ENCODE results near the gene VPREB3. TPM values are rescaled to one million over a fixed set of nuclear protein-coding genes. Genes with fewer than 3 reads are reported as not detected.
A peak's percentile ranks its signal among the peaks of the same experiment; 100 is the strongest.

The VPREB3 gene
- total and polyA plus RNA-seq, 2 of the 8 experiments (the other 6 are each of a cell fraction or from before 2014, with no cell fraction given), result 0.52 to 4.6 TPM

- no peak for TF ChIP-seq ATF3 (IDR thresholded peaks at IDR 0.05; ENCODE audit: insufficient read depth, low read depth, low read length)
- no peak for TF ChIP-seq CHD1 (IDR thresholded peaks at IDR 0.05; ENCODE audit: low read depth, low read length)
- no peak for TF ChIP-seq NRF1 (IDR thresholded peaks at IDR 0.05; ENCODE audit: low read depth, low read length)
- TF ChIP-seq SP1 (IDR thresholded peaks at IDR 0.05; ENCODE audit: low read depth, low read length), result no peak
- TF ChIP-seq CBX5 (IDR thresholded peaks at IDR 0.05; ENCODE audit: low read depth, low read length), result no peak
- TF ChIP-seq CEBPB (IDR thresholded peaks at IDR 0.05; ENCODE audit: low read depth, low read length), result no peak
- no peak for TF ChIP-seq NANOG (IDR thresholded peaks at IDR 0.05; ENCODE audit: insufficient read depth, low read depth, low read length, poor library complexity, severe bottlenecking)
- no peak for TF ChIP-seq SP4 (IDR thresholded peaks at IDR 0.05; ENCODE audit: low read length)
- TF ChIP-seq TAF7 (optimal IDR thresholded peaks at IDR 0.05; ENCODE audit: borderline replicate concordance, low read depth, low read length), result no peak
- peak; percentile 92 for TF ChIP-seq KDM4A (IDR thresholded peaks at IDR 0.05; ENCODE audit: low read depth, low read length, severe bottlenecking)
- peak; percentile 75 for TF ChIP-seq TAF1 (IDR thresholded peaks at IDR 0.05; ENCODE audit: low read depth, low read length)
- TF ChIP-seq SIRT6 (IDR thresholded peaks at IDR 0.05; ENCODE audit: low read length), result no peak
- TF ChIP-seq SAP30 (IDR thresholded peaks at IDR 0.05; ENCODE audit: insufficient read depth, insufficient replicate concordance, low read length), result no peak
- TF ChIP-seq GTF2F1 (IDR thresholded peaks at IDR 0.05; ENCODE audit: borderline replicate concordance, low read depth, low read length), result no peak
- TF ChIP-seq TEAD4 (IDR thresholded peaks at IDR 0.05; ENCODE audit: low read depth, low read length), result no peak
- no peak; the same call in none of the 2 replicates for TF ChIP-seq PHF8 (conservative IDR thresholded peaks at IDR 0.05; ENCODE audit: low read depth, low read length)
- TF ChIP-seq CTBP2 (IDR thresholded peaks at IDR 0.05; ENCODE audit: borderline replicate concordance, insufficient read depth, insufficient read length, low read length), result no peak
- 0 out of 2 replicates have a peak, but pooled peaks have one; percentile 12 for TF ChIP-seq YY1 (IDR thresholded peaks at IDR 0.05; ENCODE audit: low read depth, low read length)
- TF ChIP-seq EP300 (IDR thresholded peaks at IDR 0.05; ENCODE audit: borderline replicate concordance in 1 of 2, low read depth in 2 of 2, low read length in 2 of 2), result peak in 1 of 2 experiments; percentile 55; a peak in 1 of 3 replicates
- TF ChIP-seq SIX5 (IDR thresholded peaks at IDR 0.05; ENCODE audit: low read depth, low read length), result no peak
- no peak for TF ChIP-seq SUZ12 (IDR thresholded peaks at IDR 0.05; ENCODE audit: low read length)
- no peak for TF ChIP-seq RAD21 (IDR thresholded peaks at IDR 0.05 in 1 of 2, conservative IDR thresholded peaks at IDR 0.05 in 1 of 2; ENCODE audit: low read depth in 2 of 2, low read length in 2 of 2)
- TF ChIP-seq KDM1A (IDR thresholded peaks at IDR 0.05; ENCODE audit: borderline replicate concordance, low read length), result no peak
These were observed 3.3 kb downstream of the VPREB3 start, which contains the start of gene ZNF70 (continued) for GRCh38 chr22:23750714-23751440.
